CD4-positive, CD25-positive, alpha-beta regulatory T cell (primary cell): ENCODE measurements around the gene DACH1. TPM values are rescaled to one million over a fixed set of nuclear protein-coding genes. Genes with fewer than 3 reads are reported as not detected.

ENCODE experiments used
- ATAC-seq, 2 donors: fragments of 150-1000 bp; cut with Tn5 transposase; one replicate each; pipeline ENCODE4 v1.10.0; 2021; ENCODE audit warnings: low read depth in 2 of 2, moderate number of reproducible peaks in 2 of 2, moderate library complexity in 1 of 2
- DNase-seq, 3 donors: peaks; one replicate each; pipeline versions ENCODE4 v3.0.0 to v3.0.0-alpha.2; 2012 to 2022; ENCODE audit warnings: mixed read lengths in 1 of 3
- H3K27ac ChIP-seq: one replicate; pipeline ENCODE4 v1.7.0; 2013; ENCODE audit warnings: mild to moderate bottlenecking, low read length; ENCODE audit not compliant: insufficient read depth, poor library complexity, severe bottlenecking
- H3K27me3 ChIP-seq: one replicate; pipeline ENCODE4 v1.7.0; 2013; ENCODE audit warnings: low read length; ENCODE audit not compliant: control insufficient read depth, insufficient read depth
- H3K36me3 ChIP-seq: one replicate; pipeline ENCODE4 v1.7.0; 2013; ENCODE audit warnings: mild to moderate bottlenecking, low read length, moderate library complexity; ENCODE audit not compliant: control insufficient read depth, insufficient read depth
- H3K4me1 ChIP-seq: 2 replicates; pipeline ENCODE4 v1.7.0; 2013; ENCODE audit warnings: mild to moderate bottlenecking, low read length; ENCODE audit not compliant: insufficient read depth, control insufficient read depth, poor library complexity, severe bottlenecking
- H3K4me3 ChIP-seq: one replicate; pipeline ENCODE4 v1.7.0; 2013; ENCODE audit warnings: low read depth, mild to moderate bottlenecking, low read length, moderate library complexity
- H3K9me3 ChIP-seq, 2 experiments: 1 replicate in 1 of 2; 2 replicates in 1 of 2; pipeline ENCODE4 v1.7.0; 2013; ENCODE audit warnings: low read length in 2 of 2, mild to moderate bottlenecking in 1 of 2, moderate library complexity in 1 of 2; ENCODE audit not compliant: control insufficient read depth in 2 of 2
- H3K27ac Mint-ChIP-seq, 3 donors: one replicate each; pipeline ENCODE4 v1.8.0; 2020 to 2022; ENCODE audit warnings: mild to moderate bottlenecking in 3 of 3, mixed read lengths in 3 of 3, moderate library complexity in 2 of 3
- H3K27me3 Mint-ChIP-seq: one replicate; pipeline ENCODE4 v1.8.0; 2022; ENCODE audit warnings: mild to moderate bottlenecking, mixed read lengths
- H3K36me3 Mint-ChIP-seq: one replicate; pipeline ENCODE4 v1.8.0; 2020; ENCODE audit warnings: mixed read lengths
- H3K4me1 Mint-ChIP-seq, 4 donors: one replicate each; pipeline ENCODE4 v1.8.0; 2020 to 2022; ENCODE audit warnings: mixed read lengths in 4 of 4, mild to moderate bottlenecking in 1 of 4
- H3K4me3 Mint-ChIP-seq, 4 donors: one replicate each; pipeline ENCODE4 v1.8.0; 2020 to 2022; ENCODE audit warnings: mild to moderate bottlenecking in 4 of 4, mixed read lengths in 4 of 4, moderate library complexity in 3 of 4
- H3K9me3 Mint-ChIP-seq, 7 donors: one replicate each; pipeline ENCODE4 v1.8.0; 2020 to 2022; ENCODE audit warnings: mixed read lengths in 7 of 7, mild to moderate bottlenecking in 3 of 7, moderate library complexity in 2 of 7
- polyA plus RNA-seq, 4 donors: library from polyadenylated mRNA; unstranded; fragments of 300-500 nt; fragmentation: Illumina TruSeq; gene quantifications; one replicate each; pipeline ENCODE4 v1.2.3, GENCODE V29; 2021
- total RNA-seq: library from RNA; stranded (reverse); gene quantifications from one replicate; pipeline ENCODE4 v1.2.3, GENCODE V29; 2022

The DACH1 gene
- total and polyA plus RNA-seq, 5 donors from 2014 or later: 0.47 TPM; not detected in 4

DNA sequence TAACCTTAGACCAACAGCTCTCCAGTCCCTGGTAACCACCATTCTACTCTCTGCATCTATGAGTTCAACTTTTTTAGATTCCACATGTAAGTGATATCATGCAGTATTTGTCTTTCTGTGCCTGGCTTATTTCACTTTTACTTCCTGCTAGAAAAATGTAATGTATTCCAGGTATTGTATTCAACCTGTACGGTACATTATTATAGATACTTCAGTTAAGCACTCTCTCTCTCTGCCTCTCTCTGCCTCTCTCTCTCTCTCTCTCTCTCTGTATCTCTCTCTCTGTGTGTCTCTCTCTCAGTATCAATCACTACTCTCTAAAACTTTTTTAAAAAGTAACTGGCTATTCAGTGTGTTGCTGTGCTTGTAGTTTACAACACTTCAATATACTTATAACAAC, 8.4 kb downstream of the DACH1 start:
- Histone ChIP-seq H3K4me1 (no peaks in the 10 kb centered on the region), H3K27ac (no peak overlapping the region), H3K27me3 (peaks cover 4% of the 10 kb centered on the region), H3K36me3 (no peaks in the 10 kb centered on the region), H3K9me3 (no peaks in the 10 kb centered on the region), H3K4me3 (no peak overlapping the region)
- Mint-ChIP-seq H3K4me3 (no peak overlapping the region), H3K27ac (no peak overlapping the region), H3K4me1 (no peaks in the 10 kb centered on the region), H3K9me3 (peaks cover 0 to 4% (median 0%) of the 10 kb centered on the region in 7 donors), H3K36me3 (no peaks in the 10 kb centered on the region), H3K27me3 (peaks cover 14% of the 10 kb centered on the region)
- no peak for ATAC-seq
- DNase-seq: no peak

DNA sequence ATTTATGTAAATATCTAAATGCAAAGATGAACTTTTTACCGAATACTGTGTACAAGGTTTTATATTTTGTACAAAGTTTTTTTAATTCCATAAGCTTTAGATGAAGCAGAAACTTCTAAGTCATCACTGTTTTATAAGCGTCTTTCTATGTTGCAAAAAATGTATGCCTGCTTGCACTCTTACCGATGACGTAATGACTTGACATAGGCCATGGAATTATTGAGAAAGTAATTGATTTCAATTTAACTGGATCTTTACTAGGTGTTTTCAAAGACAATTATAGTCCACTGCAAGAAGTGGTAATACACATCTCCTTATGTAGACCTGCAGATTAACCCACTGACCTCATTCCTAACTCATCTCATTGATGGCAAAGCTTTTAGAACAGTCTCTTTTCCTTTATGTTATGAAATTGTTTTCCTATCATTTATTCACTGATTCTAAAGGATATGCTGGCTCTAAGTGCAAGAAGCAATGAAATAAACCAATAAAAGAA, 10.4 kb downstream of the DACH1 start:
- Histone ChIP-seq H3K36me3 (no peaks in the 10 kb centered on the region), H3K9me3 (no peaks in the 10 kb centered on the region), H3K27me3 (no peaks in the 10 kb centered on the region), H3K4me3 (no peak overlapping the region), H3K4me1 (no peaks in the 10 kb centered on the region), H3K27ac (no peak overlapping the region)
- H3K4me1 Mint-ChIP-seq: no peaks in the 10 kb centered on the region
- peaks cover 4% of the 10 kb centered on the region for H3K27me3 Mint-ChIP-seq
- ATAC-seq (no peak), DNase-seq (no peak)
- peaks cover 0 to 4% (median 0%) of the 10 kb centered on the region in 7 donors for H3K9me3 Mint-ChIP-seq
- no peak overlapping the region for H3K4me3 Mint-ChIP-seq
- no peak overlapping the region for H3K27ac Mint-ChIP-seq
- no peaks in the 10 kb centered on the region for H3K36me3 Mint-ChIP-seq

DNA sequence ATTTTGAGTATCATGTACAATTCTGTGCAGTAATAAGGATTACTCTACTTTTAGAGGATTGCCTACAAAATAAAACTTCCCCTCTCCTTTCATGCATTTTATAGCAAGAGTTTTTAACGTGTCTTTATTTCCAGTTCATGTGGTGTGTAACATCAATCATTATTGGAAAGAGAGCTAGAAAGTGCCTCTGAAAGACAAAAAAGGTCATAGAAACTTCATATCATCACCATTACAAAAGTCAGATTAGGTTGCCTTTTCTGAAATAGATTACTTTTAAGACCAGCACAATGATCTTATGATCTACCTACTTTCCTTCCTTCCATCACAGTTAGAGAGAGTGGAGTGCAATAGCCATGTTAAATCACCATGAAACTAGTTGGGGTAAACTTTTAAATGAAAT, 12.6 kb downstream of the DACH1 start:
- no peaks in the 10 kb centered on the region for H3K27me3 ChIP-seq
- H3K27ac ChIP-seq: no peak overlapping the region
- Mint-ChIP-seq H3K36me3 (no peaks in the 10 kb centered on the region), H3K27me3 (no peaks in the 10 kb centered on the region), H3K27ac (no peak overlapping the region), H3K4me3 (no peak overlapping the region), H3K4me1 (no peaks in the 10 kb centered on the region), H3K9me3 (peaks cover 0 to 7% (median 0%) of the 10 kb centered on the region in 7 donors)
- H3K36me3 ChIP-seq: no peaks in the 10 kb centered on the region
- no peaks in the 10 kb centered on the region for H3K9me3 ChIP-seq
- ATAC-seq (no peak), DNase-seq (no peak)
- no peak overlapping the region for H3K4me3 ChIP-seq
- no peaks in the 10 kb centered on the region for H3K4me1 ChIP-seq

DNA sequence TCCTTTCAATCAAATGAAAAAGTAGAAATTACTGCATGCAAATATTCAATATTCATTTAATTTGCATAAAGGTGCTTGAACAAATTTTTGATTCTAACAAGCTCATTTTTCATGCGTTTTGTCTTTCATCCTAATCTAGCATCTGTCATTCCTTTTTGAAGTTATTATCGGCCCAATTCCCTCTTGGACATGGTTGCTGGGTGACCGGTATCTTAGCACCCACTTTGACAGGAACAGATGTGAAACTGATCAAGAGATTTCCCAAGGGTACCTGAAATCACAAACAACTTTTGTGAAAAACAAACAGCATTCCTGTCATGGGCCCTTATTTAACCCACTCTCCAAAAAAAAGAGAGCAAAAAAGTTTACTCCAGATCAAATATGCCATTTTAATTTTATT, 13.3 kb downstream of the DACH1 start:
- Histone ChIP-seq H3K9me3 (no peaks in the 10 kb centered on the region), H3K27me3 (no peaks in the 10 kb centered on the region), H3K4me3 (no peak overlapping the region), H3K4me1 (no peaks in the 10 kb centered on the region), H3K27ac (no peak overlapping the region), H3K36me3 (no peaks in the 10 kb centered on the region)
- DNase-seq (no peak), ATAC-seq (no peak)
- H3K4me3 Mint-ChIP-seq: no peak overlapping the region
- peaks cover 0 to 9% (median 1%) of the 10 kb centered on the region in 7 donors for H3K9me3 Mint-ChIP-seq
- no peaks in the 10 kb centered on the region for H3K27me3 Mint-ChIP-seq
- H3K27ac Mint-ChIP-seq: no peak overlapping the region
- H3K36me3 Mint-ChIP-seq: no peaks in the 10 kb centered on the region
- no peaks in the 10 kb centered on the region for H3K4me1 Mint-ChIP-seq

DNA sequence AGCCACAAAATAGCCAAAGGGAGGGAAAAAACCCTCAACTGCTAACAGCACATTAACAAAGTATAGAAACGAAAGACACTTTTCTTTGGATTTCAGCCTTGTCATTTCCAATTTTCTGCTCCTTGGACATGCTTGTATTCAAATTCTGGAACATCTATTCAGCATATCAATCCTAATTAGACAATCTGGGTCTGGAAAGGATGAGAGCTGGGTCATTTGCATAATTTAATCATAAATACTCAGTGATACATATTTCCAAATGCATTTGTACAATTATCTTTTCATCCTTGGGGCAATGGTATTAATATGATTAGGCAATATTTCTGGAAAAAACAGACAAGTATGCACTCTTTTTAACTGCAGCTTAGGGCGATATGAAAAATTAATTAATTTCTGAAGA, 14.3 kb downstream of the DACH1 start:
- Histone ChIP-seq H3K4me3 (no peak overlapping the region), H3K9me3 (no peaks in the 10 kb centered on the region), H3K27me3 (no peaks in the 10 kb centered on the region), H3K4me1 (no peaks in the 10 kb centered on the region), H3K27ac (no peak overlapping the region), H3K36me3 (no peaks in the 10 kb centered on the region)
- DNase-seq (no peak), ATAC-seq (no peak)
- H3K4me3 Mint-ChIP-seq: no peak overlapping the region
- no peak overlapping the region for H3K27ac Mint-ChIP-seq
- peaks cover 0 to 9% (median 1%) of the 10 kb centered on the region in 7 donors for H3K9me3 Mint-ChIP-seq
- H3K27me3 Mint-ChIP-seq: no peaks in the 10 kb centered on the region
- no peaks in the 10 kb centered on the region for H3K36me3 Mint-ChIP-seq
- no peaks in the 10 kb centered on the region for H3K4me1 Mint-ChIP-seq

DNA sequence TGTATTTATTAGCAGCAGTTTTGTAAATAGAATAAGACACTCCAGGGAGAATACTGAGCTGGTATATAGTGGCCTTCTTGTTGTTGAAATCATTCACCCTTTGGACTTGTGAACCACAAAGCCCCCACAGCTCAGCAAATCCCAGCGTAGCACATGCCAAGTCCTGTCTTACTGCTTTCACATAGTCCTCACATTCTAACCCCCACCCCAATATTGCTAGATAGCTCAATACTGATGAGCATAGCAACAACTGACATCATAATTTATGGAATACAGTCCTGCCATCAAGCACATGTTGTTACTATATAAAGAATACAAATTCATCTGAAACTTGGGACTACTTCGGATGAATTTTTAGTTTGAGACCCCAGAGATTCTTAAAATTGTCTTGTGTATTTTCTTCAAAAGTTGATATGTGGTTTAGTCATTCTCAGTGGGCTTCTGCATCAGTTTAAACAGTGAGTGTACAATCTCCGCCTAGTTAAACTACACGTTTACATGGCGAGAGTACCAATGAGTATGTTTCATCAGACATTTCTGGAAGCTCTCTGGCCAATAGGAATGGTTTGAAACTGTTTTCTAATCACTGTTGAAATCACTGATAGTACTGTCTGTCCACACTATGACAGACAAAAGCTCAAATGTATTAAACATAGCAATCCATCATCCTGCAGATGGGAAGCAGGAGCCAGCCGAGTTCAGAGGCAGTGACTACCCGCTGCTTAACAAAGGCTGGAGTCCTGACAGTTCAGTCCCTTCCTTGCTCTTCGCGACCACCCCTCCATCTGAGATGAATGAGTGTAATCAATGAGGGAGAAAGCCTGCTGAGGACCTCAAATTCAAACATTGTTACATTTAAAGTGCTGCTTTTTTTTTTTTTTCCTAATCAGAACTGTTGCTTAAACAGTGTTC, 15.2 kb downstream of the DACH1 start:
- no peaks in the 10 kb centered on the region for H3K9me3 ChIP-seq
- Mint-ChIP-seq H3K27ac (no peak overlapping the region), H3K4me1 (no peaks in the 10 kb centered on the region), H3K9me3 (peaks cover 0 to 9% (median 1%) of the 10 kb centered on the region in 7 donors), H3K27me3 (no peaks in the 10 kb centered on the region), H3K36me3 (no peaks in the 10 kb centered on the region), H3K4me3 (no peak overlapping the region)
- ATAC-seq (no peak), DNase-seq (no peak)
- no peak overlapping the region for H3K27ac ChIP-seq
- H3K36me3 ChIP-seq: no peaks in the 10 kb centered on the region
- no peak overlapping the region for H3K4me3 ChIP-seq
- H3K4me1 ChIP-seq: no peaks in the 10 kb centered on the region
- H3K27me3 ChIP-seq: no peaks in the 10 kb centered on the region

DNA sequence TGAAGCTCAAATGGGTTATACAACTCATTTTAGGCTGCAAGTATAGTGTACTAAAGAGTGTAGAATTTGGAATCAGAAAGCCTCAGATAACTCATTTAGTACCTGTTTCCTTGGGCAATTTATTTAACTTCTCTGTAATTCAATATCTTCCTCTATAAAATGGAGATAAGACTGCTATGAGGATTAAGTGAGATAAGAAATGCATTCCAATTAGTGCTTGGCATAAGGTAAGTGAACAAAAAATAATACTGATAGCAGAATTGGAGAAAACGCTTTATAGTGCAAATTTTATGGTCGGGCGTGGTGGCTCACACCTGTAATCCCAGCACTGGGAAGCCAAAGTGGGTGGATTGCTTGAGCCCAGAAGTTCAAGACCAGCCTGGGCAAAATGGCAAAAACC, 25.0 kb downstream of the DACH1 start:
- Histone ChIP-seq H3K4me1 (no peaks in the 10 kb centered on the region), H3K36me3 (no peaks in the 10 kb centered on the region), H3K27ac (no peak overlapping the region), H3K27me3 (no peaks in the 10 kb centered on the region), H3K9me3 (no peaks in the 10 kb centered on the region), H3K4me3 (no peak overlapping the region)
- ATAC-seq: no peak
- H3K9me3 Mint-ChIP-seq: peaks cover 0 to 6% (median 3%) of the 10 kb centered on the region in 7 donors
- H3K4me1 Mint-ChIP-seq: no peaks in the 10 kb centered on the region
- no peak overlapping the region for H3K4me3 Mint-ChIP-seq
- H3K36me3 Mint-ChIP-seq: no peaks in the 10 kb centered on the region
- no peak for DNase-seq
- no peak overlapping the region for H3K27ac Mint-ChIP-seq
- H3K27me3 Mint-ChIP-seq: no peaks in the 10 kb centered on the region

DNA sequence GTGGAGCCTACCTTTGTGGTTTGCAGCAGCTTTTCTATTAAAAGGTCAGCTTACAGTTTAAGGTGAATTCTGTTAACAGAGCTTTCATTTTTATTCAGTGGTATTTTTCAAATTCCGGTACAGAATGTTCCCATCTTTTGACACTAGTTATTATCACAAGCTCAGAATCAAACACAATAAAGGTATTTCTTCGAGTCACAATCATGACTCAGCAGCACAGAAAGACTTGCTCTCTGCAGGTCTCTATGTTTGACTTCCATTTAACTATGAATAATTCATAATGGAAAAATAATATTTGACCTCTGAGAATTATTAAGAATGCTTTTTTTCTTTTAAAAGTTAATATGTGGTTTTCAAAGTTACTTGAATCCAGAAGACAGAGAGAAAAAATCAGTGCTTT, 28.2 kb downstream of the DACH1 start:
- ATAC-seq: no peak
- no peak overlapping the region for H3K27ac Mint-ChIP-seq
- no peaks in the 10 kb centered on the region for H3K9me3 ChIP-seq

More for the DNA sequence above, 28.2 kb downstream of the DACH1 start:
- H3K4me3 ChIP-seq: no peak overlapping the region
- no peaks in the 10 kb centered on the region for H3K36me3 ChIP-seq
- H3K4me1 ChIP-seq: no peaks in the 10 kb centered on the region
- H3K27me3 ChIP-seq: no peaks in the 10 kb centered on the region
- no peaks in the 10 kb centered on the region for H3K36me3 Mint-ChIP-seq
- no peaks in the 10 kb centered on the region for H3K27me3 Mint-ChIP-seq
- H3K4me1 Mint-ChIP-seq: no peaks in the 10 kb centered on the region
- H3K9me3 Mint-ChIP-seq: peaks cover 0 to 12% (median 2%) of the 10 kb centered on the region in 7 donors
- H3K27ac ChIP-seq: no peak overlapping the region
- DNase-seq: no peak
- no peak overlapping the region for H3K4me3 Mint-ChIP-seq
